LNCAP (cell line): ENCODE results near the gene ZNF837.

Source experiments
- TF ChIP-seq, protein P1 (sequence below): fragments of 450-650 bp; IDR thresholded peaks from 2 replicates; pipeline ENCODE4 v1.5.1; 2017; ENCODE audit warnings: mild to moderate bottlenecking

Gene ZNF837

DNA sequence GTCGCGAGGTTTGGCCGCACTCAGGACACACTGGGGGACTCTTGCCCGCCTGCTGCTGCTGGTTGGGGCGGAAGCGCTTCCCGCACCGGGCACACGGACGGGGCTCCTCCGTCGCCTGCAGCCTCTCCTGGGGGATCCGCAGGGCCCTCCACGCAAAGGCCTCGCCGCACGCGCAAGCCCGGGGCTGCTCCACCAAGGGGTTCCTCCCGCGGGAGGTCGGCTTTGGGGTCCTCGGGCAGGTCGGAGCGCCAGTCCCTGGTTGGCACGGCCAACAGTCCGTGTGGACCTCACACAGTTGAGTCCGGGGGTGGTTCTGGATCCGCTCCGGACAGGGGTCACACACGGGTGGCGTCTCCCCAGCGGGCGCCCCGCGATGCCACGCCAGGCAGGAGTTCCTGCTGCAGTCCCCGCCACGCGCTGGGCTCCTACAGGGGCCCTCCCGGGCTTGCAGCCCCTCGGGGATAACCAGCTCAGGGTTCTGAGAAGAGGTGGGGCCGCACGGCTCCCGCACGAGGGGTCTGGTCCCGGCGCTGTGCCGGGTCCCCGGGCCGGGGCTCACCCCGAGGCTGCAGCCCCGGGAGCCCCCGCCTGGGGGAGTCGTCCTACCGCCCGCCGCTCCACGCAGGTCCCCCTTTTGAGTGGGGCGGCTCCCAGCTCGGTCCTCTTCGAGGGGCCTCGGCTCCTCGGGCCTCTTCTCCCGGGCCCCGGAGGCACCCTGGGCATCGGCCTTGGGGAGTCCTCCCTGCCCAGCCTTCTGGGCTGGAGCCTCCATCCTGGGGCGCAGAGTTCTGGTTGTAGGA lies 12.1 kb downstream of the ZNF837 start:
- TF ChIP-seq, protein P1, sequence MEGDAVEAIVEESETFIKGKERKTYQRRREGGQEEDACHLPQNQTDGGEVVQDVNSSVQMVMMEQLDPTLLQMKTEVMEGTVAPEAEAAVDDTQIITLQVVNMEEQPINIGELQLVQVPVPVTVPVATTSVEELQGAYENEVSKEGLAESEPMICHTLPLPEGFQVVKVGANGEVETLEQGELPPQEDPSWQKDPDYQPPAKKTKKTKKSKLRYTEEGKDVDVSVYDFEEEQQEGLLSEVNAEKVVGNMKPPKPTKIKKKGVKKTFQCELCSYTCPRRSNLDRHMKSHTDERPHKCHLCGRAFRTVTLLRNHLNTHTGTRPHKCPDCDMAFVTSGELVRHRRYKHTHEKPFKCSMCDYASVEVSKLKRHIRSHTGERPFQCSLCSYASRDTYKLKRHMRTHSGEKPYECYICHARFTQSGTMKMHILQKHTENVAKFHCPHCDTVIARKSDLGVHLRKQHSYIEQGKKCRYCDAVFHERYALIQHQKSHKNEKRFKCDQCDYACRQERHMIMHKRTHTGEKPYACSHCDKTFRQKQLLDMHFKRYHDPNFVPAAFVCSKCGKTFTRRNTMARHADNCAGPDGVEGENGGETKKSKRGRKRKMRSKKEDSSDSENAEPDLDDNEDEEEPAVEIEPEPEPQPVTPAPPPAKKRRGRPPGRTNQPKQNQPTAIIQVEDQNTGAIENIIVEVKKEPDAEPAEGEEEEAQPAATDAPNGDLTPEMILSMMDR = no peak

DNA sequence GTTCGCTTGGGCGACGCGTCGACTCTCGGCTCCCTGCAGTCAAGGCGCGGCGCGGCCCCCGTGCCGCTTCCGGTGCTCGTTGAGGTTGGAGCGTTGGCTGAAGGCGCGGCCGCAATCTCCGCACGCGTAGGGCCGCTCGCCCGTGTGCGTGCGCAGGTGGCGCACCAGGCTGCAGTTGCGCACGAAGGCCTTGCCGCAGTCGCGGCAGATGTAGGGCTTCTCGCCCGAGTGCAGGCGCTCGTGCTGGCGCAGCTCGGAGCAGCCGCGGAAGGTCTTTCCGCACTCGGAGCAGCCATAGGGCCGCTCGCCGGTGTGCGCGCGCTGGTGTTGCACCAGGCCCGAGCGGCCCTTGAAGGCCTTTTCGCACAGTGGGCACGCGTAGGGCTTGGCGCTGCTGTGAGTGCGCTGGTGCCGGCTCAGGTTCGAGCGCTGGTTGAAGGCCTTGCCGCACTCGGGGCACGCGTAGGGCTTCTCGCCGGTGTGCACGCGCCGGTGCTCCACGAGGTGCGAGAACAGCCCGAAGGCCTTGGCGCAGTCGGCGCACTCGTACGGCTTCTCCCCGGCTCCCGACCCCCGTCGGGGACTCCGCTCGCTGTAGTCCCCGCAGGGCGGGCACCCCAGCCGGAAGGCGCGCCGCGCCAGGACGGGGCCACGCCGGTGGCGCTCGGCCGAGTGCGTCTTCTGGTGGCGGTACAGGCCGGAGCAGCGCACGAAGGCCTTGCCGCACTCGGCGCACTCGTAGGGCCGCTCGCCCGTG lies 13.0 kb downstream of the ZNF837 start:
- TF ChIP-seq, protein P1 = no peak

DNA sequence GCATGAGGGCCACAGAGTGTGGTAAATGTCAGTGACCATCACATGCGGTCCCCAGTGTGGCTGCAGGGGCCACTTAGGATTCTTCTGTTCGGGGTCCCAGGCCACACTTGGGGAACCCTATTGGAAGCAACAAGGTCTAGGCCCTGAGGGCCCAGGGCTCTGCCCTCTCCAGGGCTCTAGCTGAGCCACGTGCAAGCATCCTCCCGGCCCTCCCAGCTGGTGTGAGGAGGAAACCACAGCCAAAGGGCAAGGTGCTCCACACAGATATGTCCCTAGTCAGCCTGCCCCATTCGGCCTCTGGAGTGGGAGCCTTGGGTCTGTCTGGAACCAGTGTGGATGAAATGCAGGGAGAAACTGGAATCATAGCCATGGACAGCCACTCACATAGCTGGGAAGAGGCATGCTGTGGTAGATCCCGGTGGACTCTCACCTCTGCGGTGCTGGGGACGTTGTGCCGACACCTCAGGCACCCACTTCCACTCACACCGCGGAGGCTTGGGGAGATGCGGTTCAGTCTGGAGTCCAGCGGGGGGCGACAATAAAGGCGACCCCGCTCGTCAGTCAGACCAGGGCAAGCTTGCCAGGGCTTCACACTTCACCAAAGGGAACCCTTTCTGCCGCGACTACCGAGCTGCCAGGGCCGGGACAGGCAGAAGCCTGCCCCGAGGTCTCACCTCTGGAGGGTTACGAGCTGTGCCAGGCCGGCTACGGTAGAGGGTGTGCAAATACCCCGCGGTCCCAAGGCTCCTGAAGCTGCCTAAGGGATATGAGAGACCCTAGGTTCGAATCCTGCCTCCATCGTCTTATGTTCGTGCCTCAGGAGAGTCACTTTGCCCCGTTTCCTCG lies 14.0 kb downstream of the ZNF837 start:
- TF ChIP-seq, protein P1 = no peak

DNA sequence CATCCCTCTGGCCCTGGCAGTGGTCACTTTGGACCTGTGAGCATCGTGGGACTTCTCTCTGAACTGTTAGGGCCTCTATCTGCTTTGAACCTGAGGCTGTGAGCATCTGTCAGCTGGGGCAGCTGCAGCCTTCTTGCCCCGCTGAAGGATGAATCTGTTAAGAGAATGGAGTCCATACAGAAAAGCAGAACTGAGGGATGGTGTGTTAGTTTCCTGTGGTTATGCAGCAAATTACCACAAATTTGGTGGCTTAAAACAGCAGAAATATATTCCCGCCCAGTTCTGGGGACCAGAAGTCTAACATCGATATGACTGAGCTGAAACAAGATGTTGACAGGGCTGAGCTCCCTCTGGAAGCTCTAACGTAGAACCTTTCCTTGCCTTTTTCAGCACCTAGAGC lies 16.7 kb downstream of the ZNF837 start:
- TF ChIP-seq, protein P1 = no peak

DNA sequence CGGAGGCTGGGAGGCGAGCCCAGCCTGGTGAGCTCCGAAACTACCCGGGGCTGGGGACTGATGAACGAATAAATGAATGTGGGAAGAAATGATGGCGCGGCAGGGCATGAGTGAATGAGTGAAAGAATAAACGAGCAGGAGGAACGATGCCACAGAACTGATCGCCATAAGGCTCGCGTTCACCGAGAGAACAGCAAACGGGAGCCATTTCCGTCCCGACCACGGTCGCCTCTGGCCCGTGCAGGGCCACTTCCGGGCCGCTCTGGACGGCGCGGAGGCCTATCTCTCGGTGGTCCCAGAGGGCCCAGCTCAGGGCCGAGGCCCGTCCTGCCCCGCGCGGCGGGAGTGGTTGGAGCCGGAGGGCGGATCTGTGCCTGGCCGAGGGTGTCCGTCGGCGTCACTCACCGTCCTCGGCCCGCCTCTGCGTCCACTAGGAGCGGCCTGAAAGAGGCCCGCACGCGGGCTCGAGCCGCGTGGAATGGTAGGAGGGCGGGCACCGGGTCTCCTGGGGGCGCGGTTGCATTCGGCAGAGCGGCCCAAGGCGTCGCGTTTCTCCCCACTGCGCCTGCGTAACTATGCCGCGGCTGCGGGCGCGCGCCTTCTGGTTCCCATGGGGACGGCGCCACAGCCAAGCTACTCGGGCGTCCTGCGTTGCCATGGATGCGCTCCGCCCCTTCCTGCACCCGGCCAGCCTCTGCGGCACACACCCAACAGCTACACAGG lies 18.4 kb downstream of the ZNF837 start, which contains the start of gene ZNF497:
ZNF497 (minus strand) TSS at position 480 of the 723 bp plus-strand sequence. CDS start 5,116 bp downstream, outside the sequence.
- TF ChIP-seq, protein P1 = no peak

DNA sequence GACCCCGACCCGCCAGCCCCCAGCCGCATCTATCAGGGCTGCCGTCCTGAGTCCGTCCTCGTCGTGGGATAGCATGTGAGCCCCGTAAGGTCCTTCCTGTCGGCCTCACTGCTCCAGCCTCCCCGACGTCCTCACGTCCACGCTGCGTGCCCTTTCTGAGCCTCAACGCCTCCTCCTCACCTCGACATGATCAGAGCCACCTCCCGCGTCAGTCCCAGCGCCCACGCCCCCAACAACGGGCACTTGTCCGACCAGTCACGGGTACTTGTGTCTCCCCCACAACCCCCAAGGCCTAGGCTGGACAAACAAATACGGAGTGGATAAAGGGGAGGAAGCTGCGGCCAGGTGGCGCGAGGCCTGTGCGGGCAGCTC lies 18.9 kb downstream of the ZNF837 start:
- TF ChIP-seq, protein P1 = no peak
